HG02588 (cell line): ENCODE results near the gene CABP4.
"Not testable (repeated sequence)": the region's sequence is repeated elsewhere in the genome, so short reads cannot be mapped to it uniquely, and the experiment has no call there.

ENCODE experiments used
- ATAC-seq: cut with Tn5 transposase; IDR thresholded peaks from one replicate; pipeline ENCODE4 v1.9.1; 2021; ENCODE audit warnings: mild to moderate bottlenecking, moderate library complexity; ENCODE audit not compliant: unreplicated experiment

Gene CABP4

DNA sequence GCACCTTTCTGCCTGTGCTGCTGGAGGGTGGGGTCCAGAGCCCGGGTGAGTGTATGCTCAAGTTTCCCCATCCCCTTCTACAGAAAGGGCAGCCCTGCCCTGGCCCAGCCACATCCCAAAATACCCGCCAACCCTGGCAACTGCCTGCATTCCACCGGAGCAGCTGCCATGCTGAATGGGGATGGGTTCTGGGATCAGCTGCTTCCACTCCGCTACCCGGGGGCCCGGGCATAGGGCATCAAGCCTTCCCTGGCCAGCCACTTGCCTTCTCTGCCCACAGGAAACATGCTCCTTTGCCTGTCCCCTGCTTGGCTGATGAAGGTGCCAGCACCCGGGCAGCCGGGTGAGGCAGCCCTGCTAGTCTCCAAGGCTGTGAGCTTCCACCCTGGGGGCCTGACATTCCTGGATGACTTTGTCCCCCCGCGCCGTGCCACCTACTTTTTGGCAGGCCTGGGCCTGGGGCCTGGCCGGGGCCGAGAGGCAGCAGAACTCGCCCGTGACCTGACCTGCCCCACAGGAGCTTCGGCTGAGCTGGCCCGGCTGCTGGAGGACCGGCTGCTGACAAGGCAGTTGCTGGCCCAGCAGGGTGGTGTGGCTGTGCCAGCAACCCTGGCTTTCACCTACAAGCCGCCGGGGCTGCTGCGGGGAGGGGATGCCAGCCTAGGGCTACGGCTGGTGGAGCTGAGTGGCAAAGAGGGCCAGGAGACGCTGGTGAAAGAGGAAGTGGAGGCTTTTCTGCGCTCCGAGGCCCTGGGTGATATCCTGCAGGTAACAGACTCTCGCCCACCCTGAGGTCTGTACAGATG, 36.5 kb upstream of the CABP4 start:
- ATAC-seq, result no peak

- no peak for ATAC-seq
Measured at GRCh38 chr11:67419325-67420049, 35.7 kb upstream of the CABP4 start.

DNA sequence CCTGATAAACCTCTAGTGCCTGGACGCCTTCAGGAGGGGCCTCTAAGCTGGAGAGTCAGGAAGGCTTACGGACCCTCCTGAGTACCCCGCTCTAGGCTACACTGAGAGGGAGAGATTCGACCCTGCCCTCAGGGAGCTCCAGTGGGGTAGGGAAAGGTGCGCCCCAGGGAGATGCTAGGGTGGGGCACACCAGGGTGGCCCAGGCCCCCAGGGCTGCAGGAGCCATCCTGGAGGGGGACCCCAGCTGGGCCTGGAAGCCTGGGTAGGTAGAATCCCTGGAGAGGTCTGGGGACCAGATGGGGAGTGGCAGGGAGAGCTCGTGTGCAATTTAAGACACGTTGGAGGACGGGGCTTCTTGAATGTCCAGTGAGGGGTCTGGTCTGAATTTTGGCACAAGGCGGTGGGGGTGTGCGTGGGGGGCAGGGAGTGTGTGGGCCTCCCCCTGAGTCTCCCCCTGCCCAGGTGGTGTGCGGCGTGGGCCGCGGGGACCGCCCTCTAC, 35.0 kb upstream of the CABP4 start:
- ATAC-seq, result no peak

GRCh38 chr11:67420646-67421429, 34.3 kb upstream of the CABP4 start:
- ATAC-seq, result peak; percentile 85

DNA sequence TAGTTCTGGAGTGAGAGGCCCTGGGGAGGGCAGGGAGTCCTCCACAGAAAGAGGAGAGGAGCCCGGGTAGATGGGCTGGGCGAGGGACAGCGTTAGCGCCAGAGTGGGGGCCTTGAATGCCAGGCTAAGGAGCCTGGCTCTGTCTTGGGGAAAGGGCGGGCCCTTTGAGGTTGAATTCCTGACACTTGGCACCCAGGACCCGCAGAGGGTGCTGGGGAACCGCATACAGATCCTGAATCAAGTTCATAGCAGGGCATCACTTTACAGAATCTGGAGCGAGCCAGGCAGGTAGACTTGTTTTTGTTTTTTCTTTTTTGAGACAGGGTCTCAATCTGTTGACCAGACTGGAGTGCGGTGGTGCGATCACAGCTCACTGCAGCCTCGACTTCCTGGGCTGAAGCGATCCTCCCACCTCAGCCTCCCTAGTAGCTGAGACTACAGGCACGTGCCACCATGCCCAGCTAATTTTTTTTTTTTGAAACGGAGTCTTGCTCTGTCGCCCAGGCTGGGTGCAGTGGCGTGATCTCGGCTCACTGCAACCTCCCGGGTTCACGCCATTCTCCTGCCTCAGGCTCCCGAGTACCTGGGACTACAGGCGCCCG, 33.6 kb upstream of the CABP4 start:
- no peak for ATAC-seq

DNA sequence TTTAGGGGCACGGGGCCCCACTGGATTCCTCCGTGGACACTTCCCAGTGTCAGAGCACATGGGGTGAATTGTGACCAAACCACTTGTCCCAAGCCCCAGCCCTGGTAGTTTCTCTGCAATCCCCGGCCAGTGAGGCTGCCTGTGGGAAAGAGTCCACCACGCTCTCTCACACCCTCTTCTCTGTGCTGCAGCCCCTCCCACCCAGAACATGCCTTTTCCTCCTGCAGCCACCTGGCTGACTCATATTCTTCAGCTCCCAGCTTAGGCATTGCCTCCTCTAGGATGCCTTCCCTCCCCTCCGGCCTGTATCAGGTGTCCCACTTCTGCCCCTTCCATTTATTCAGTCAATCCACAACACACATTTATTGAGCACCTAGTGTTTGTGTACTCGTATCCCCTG, 32.3 kb upstream of the CABP4 start:
- no peak for ATAC-seq

- no peak for ATAC-seq
Measured at GRCh38 chr11:67423466-67423865, 31.7 kb upstream of the CABP4 start.

DNA sequence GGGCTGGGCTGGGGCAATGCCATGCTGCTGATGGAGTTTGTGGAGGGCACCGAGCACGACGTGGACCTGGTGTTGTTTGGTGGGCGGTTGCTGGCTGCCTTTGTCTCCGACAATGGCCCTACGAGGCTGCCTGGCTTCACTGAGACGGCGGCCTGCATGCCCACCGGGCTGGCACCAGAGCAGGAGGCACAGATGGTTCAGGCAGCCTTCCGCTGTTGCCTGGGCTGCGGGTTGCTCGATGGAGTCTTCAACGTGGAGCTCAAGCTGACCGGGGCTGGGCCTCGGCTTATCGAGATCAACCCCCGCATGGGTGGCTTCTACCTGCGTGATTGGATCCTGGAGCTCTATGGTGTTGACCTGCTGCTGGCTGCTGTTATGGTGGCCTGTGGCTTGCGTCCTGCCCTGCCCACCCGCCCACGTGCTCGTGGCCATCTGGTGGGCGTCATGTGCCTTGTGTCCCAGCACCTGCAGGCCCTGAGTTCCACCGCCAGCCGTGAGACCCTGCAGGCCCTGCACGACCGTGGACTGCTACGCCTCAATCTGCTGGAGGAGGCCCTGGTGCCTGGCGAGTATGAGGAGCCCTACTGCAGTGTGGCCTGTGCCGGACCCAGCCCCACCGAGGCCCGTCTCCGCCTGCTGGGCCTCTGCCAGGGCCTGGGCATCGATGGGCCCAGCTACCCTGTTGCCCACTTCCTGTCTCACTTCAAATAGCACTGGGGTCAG, 31.1 kb upstream of the CABP4 start:
- ATAC-seq, result no peak

DNA sequence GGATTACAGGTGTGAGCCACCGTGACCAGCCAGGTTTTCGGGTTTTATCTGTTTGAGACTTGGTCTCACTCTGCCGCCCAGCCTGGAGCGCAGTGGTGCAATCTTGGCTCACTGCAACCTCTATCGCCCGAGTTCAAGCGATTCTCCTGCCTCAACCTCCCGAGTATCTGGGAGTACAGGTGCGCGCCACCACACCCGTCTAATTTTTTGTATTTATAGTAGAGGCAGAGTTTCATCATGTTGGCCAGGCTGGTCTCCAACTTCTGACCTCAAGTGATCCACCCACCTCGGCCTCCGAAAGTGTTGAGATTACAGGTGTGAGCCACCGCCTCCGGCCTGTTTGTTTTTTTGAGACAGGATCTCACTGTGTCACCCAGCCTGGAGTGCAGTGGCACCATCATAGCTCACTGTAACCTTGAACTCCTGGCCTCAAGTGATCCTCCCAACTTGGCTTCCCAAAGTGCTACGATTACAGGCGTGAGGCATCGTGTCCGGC, 27.7 kb upstream of the CABP4 start:
- ATAC-seq, result not testable (repeated sequence)

DNA sequence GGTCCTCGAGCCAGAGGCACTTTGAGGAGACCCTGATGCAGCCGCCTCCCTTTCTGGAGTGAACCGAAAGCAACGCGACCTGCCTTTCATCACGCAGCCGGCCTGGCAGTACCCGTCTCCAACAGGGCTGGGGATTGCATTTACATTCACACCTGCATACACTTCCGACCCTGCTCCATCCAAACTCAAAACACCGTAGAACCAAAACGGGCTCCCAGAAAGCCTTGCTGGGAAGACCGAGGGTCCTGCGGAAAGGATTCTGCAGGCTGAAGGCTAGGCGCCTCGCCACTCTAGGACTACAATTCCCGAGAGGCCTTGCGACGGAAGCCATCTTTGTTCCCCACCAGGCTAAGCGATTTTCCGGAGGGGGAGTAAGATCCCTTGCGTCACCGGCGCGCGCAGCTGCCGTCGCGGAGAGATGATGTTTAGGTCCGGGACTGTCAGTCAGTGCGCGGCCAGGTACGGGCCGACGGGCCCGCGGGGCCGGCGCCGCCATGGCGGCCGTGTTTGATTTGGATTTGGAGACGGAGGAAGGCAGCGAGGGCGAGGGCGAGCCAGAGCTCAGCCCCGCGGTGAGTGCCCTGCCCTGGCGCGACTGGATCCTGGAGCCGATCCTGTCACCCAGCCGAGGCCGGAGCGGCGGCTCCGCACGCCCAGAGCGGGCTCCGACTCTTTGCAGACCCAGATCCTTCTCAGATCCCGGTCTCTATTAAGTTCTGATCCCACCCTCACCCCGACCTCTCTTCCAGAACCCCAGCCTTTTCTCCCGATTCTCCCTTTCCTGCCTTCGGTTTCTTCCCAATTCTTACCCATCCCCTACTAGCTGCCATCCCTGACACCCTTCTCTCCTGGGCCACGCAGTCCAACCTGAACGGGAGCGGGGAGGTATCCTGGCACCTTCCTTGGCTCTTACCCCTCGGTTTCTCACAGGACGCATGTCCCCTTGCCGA, 26.8 kb upstream of the CABP4 start, which contains the start of gene RPS6KB2:
Gene RPS6KB2 (plus strand): TSS at position 443 of the 950 bp plus-strand sequence. CDS start 52 bp downstream, at position 495.
- peak; percentile 81 for ATAC-seq

DNA sequence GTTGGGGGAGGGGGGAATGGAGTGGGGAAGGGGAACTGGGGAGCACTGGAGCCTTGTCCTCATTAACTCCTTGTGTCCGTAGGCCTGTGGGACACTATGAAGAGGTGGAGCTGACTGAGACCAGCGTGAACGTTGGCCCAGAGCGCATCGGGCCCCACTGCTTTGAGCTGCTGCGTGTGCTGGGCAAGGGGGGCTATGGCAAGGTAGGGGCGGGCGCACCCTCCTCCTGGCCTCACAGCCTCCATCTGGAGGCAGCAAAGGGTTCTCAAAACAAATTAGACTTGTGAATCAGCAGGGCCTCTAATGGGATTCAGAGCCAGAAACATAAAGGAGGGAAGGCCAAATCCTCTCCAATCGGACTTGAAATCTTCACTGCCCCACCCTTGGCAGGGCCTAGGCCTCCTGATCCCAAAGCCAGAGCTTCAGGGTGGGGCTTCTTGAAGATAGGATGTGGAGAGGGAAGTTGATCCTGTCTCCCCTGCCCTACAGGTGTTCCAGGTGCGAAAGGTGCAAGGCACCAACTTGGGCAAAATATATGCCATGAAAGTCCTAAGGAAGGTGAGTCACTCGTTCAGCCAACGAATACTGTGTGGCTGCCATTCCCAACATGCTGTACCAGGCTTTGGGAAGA, 26.0 kb upstream of the CABP4 start:
- no peak for ATAC-seq

DNA sequence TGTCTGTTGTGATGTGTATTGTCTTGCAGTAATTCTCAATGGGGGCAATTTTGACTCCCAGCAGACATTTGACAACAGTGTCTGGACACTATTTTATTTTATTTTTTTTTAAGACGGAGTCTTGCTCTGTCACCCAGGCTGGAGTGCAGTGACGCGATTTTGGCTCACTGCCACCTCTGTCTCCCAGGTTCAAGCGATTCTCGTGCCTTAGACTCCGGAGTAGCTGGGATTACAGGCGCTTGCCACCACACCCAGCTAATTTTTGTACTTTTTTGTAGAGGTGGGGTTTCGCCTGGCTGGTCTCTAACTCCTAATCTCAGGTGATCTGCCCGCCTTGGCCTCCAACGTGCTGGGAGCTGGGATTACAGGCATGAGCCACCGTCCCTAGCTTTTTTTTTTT, 25.4 kb upstream of the CABP4 start:
- ATAC-seq, result no peak

- ATAC-seq, result no peak
Measured at GRCh38 chr11:67431346-67432249, 23.6 kb upstream of the CABP4 start.

DNA sequence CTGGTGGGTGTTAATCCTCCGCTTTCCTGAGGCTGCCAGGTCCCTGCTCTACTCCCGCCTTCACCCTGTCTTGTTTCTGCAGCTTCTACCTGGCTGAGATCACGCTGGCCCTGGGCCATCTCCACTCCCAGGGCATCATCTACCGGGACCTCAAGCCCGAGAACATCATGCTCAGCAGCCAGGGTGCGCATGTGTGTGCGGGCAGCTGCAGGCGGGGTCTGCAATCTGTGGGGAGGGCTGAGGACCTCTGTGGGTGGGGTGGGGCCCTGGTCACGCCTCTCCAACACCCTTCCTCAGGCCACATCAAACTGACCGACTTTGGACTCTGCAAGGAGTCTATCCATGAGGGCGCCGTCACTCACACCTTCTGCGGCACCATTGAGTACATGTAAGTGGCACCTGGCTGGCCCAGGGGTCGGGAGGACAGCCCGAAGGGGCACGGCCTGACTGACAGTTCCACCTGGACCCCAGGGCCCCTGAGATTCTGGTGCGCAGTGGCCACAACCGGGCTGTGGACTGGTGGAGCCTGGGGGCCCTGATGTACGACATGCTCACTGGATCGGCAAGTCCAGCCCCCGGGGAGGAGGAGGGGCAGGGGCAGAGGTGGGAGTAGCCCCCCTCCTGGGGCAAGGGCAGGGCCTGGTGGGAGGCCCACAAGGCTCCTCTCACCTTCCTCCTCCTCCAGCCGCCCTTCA, 22.4 kb upstream of the CABP4 start:
- no peak for ATAC-seq

DNA sequence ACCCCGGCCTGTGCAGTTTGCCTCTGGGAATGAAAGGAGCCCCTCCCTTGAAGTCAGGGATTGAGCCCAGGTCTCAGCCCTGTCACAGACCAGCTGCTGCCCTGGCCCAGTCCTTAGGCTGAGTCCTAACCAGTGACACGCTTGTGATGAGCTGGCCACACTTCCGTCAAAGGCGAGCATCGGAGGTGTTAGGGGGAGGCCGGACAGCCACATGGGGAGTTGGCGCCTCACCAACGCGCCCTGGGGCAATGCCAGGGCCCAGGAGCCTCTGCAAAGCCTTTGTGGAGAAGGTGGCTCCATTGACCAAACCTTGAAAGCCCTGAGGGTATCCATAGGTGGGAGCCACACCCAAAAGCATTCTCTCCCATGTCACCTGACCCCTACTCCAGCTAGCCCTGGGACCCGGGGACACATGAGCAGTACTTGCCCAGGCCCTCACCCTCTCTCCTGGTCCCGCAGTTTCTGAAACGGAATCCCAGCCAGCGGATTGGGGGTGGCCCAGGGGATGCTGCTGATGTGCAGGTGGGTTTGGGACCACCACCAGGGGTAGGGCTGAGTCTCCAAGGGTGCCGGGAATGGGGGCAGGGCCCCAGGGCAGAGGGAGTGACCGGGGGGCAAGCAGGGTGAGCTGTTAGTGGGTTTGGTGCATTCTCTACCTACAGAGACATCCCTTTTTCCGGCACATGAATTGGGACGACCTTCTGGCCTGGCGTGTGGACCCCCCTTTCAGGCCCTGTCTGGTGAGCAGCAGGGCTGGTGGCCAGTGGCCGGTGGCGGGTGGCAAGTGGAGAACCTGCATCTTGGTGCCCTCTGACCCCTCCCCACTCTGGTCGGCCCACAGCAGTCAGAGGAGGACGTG, 21.4 kb upstream of the CABP4 start:
- ATAC-seq, result no peak

GRCh38 chr11:67434395-67434881, 20.7 kb upstream of the CABP4 start:
- ATAC-seq, result no peak
